ENCODE measurements around the gene EEF1AKMT3. TPM values are rescaled to one million over a fixed set of nuclear protein-coding genes. Genes with fewer than 3 reads are reported as not detected.
A peak's percentile ranks its signal among the peaks of the same experiment; 100 is the strongest.

Gene EEF1AKMT3
- total and polyA plus RNA-seq, 7 donors = 1.6 to 11.9 (median 9.0) TPM

- Histone ChIP-seq H3K36me3 (peaks cover 0 to 22% (median 9%) of the 10 kb centered on the region in 4 donors), H3K27ac (no peak overlapping the region), H3K9me3 (no peaks in the 10 kb centered on the region), H3K4me1 (peaks cover 0 to 21% (median 17%) of the 10 kb centered on the region in 4 donors), H3K4me3 (no peak overlapping the region), H3K27me3 (peaks cover 0 to 41% (median 22%) of the 10 kb centered on the region in 3 donors)
- intact Hi-C loops (cut with DNase I) = no loop called here
- 51 to 73% methylated on average over 11 of the region's 11 CpGs for WGBS, 2 donors
- DNase-seq = no peak
- TF ChIP-seq POLR2A (IDR thresholded peaks at IDR 0.05) (no peak), EP300 (IDR thresholded peaks at IDR 0.05) (no peak), POLR2AphosphoS5 (IDR thresholded peaks at IDR 0.05) (no peak)
- TF ChIP-seq, protein P1, sequence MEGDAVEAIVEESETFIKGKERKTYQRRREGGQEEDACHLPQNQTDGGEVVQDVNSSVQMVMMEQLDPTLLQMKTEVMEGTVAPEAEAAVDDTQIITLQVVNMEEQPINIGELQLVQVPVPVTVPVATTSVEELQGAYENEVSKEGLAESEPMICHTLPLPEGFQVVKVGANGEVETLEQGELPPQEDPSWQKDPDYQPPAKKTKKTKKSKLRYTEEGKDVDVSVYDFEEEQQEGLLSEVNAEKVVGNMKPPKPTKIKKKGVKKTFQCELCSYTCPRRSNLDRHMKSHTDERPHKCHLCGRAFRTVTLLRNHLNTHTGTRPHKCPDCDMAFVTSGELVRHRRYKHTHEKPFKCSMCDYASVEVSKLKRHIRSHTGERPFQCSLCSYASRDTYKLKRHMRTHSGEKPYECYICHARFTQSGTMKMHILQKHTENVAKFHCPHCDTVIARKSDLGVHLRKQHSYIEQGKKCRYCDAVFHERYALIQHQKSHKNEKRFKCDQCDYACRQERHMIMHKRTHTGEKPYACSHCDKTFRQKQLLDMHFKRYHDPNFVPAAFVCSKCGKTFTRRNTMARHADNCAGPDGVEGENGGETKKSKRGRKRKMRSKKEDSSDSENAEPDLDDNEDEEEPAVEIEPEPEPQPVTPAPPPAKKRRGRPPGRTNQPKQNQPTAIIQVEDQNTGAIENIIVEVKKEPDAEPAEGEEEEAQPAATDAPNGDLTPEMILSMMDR (IDR thresholded peaks at IDR 0.05) = no peak
Measured at GRCh38 chr12:57724936-57725740, 47.3 kb upstream of the EEF1AKMT3 start.

GRCh38 chr12:57725851-57726150 lies 46.6 kb upstream of the EEF1AKMT3 start:
- Histone ChIP-seq H3K9me3 (no peaks in the 10 kb centered on the region), H3K27ac (peak overlapping the region in 1 of 4 donors; percentile 56), H3K27me3 (peaks cover 0 to 42% (median 22%) of the 10 kb centered on the region in 3 donors), H3K4me1 (peaks cover 0 to 21% (median 17%) of the 10 kb centered on the region in 4 donors), H3K4me3 (peak overlapping the region; percentile 35 to 64 (median 52)), H3K36me3 (peaks cover 0 to 15% (median 2%) of the 10 kb centered on the region in 4 donors)
- DNase-seq = no peak
- intact Hi-C loops (cut with DNase I) = no loop called here
- TF ChIP-seq POLR2AphosphoS5 (IDR thresholded peaks at IDR 0.05) (no peak), POLR2A (IDR thresholded peaks at IDR 0.05) (no peak), EP300 (IDR thresholded peaks at IDR 0.05) (no peak)
- TF ChIP-seq, protein P1 (IDR thresholded peaks at IDR 0.05) = no peak
- WGBS, 2 donors = 13 to 45% methylated on average over 10 of the region's 10 CpGs

DNA sequence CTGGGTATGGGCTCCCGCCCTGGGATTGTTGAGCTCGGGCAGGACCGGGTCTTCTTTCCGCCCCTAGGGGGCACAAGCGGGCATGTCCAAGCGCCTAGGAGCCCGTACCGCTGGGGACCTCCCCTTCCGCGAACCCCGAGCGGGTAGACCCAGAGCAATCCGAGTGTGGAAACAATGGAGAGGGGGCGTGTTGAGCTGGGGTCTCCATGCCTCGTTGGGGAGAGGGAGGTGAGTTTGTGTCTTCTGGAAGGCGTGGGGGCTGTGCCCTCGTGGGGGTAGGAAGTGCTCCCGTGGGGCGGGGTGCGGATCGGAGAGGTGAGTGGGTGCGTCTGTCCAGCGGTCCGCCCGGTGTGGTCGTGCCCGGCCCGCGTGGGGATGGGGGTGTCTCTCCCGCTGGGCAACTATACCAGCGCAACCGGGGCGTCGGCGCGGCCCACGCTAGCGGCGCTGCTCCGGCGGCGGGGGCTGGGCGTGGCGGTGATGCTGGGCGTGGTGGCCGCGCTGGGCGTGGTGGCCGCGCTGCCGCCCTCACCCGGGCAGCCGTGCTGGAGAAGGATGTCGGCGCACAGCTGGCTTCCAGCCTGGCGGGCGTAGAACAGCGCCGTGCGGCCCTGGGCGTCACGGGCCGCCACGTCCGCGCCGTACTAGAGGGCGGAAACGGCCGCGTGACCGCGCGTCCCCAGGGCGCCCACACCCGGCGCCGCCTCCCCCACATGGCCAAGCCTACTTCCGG lies 46.1 kb upstream of the EEF1AKMT3 start:
- peaks cover 0 to 47% (median 22%) of the 10 kb centered on the region in 3 donors for H3K27me3 ChIP-seq
- TF ChIP-seq POLR2A (IDR thresholded peaks at IDR 0.05) = no peak
- TF ChIP-seq, protein P1 (IDR thresholded peaks at IDR 0.05) = peak; percentile 22 to 60 (median 56)
- no peak for TF ChIP-seq EP300 (IDR thresholded peaks at IDR 0.05)
- TF ChIP-seq POLR2AphosphoS5 (IDR thresholded peaks at IDR 0.05) = peak in 1 of 4 donors; percentile 22
- peak overlapping the region; percentile 35 to 64 (median 52) for H3K4me3 ChIP-seq
- H3K4me1 ChIP-seq = peaks cover 0 to 21% (median 17%) of the 10 kb centered on the region in 4 donors
- H3K36me3 ChIP-seq = peaks cover 0 to 10% (median 0%) of the 10 kb centered on the region in 4 donors
- DNase-seq = peak; percentile 91
- peak overlapping the region; percentile 8 to 56 (median 32) for H3K27ac ChIP-seq
- intact Hi-C loops (cut with DNase I) = no loop called here
- WGBS, 2 donors = 12 to 55% methylated on average over 79 of the region's 79 CpGs
- H3K9me3 ChIP-seq = no peaks in the 10 kb centered on the region

GRCh38 chr12:57726884-57727757 lies 45.3 kb upstream of the EEF1AKMT3 start:
- Histone ChIP-seq H3K27me3 (peaks cover 0 to 52% (median 26%) of the 10 kb centered on the region in 3 donors), H3K4me1 (peaks cover 0 to 21% (median 17%) of the 10 kb centered on the region in 4 donors), H3K27ac (peak overlapping the region; percentile 8 to 56 (median 32)), H3K36me3 (peaks cover 0 to 2% (median 0%) of the 10 kb centered on the region in 4 donors), H3K9me3 (no peaks in the 10 kb centered on the region), H3K4me3 (peak overlapping the region; percentile 35 to 64 (median 52))
- DNase-seq = no peak
- intact Hi-C loops (cut with DNase I) = no loop called here
- TF ChIP-seq, protein P1 (IDR thresholded peaks at IDR 0.05) = peak in 3 of 4 experiments; percentile 26 to 40 (median 27)
- TF ChIP-seq EP300 (IDR thresholded peaks at IDR 0.05) = no peak
- WGBS, 2 donors = 16 to 58% methylated on average over 76 of the region's 76 CpGs

All from sigmoid colon (tissue), 7 donors.